ENCODE results near the gene MYOZ2.
"Not testable (repeated sequence)": the region's sequence is repeated elsewhere in the genome, so short reads cannot be mapped to it uniquely, and the experiment has no call there.

MYOZ2 gene

DNA sequence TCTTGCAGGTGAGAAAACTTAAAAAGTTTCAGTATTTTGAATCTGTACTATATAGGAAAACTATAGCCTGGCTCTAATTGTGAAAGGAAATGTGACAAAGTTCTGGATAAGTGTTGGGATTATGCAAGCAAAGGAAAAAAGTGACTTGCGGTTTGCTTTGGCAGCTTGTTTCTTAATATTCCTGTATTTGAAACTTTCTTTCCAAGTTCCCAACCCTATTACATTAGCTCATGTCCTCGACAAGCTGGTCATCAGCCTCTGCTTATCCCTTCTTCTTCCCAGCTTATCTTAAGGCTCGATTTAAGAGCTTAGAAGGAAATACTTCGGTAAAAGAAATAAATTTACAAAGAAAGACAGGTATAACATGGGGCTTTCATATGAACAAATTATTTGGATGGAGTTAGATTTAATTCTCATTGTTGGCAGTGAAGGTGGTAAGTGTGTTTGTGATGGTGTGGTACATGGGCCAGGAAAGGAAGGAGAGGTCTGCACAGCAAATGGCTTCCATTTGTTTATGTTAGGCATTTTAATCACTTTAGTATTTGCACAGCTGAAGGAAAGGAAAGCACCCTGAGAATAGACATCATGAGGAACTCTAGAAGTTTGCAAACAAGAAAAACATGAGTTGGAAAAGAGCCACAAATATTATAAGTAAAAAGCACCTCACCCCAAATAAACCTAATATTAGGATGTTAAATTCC lies 5.1 kb upstream of the MYOZ2 start:
- no peaks in the 10 kb centered on the region for H3K27me3 ChIP-seq (ENCODE audit: control insufficient read depth, insufficient read depth, low read length)
- H3K9ac ChIP-seq (ENCODE audit: low read length), result no peak overlapping the region
- H3K4me1 ChIP-seq (ENCODE audit: control insufficient read depth, low read depth, low read length), result no peaks in the 10 kb centered on the region
- no peak overlapping the region for H3K27ac ChIP-seq (ENCODE audit: low read length)
- no peaks in the 10 kb centered on the region for H3K36me3 ChIP-seq (ENCODE audit: control insufficient read depth, low read depth, low read length)
- no peaks in the 10 kb centered on the region for H3K9me3 ChIP-seq (ENCODE audit: control insufficient read depth, low read depth, low read length)
- no peak overlapping the region for H3K4me3 ChIP-seq (ENCODE audit: low read length)

DNA sequence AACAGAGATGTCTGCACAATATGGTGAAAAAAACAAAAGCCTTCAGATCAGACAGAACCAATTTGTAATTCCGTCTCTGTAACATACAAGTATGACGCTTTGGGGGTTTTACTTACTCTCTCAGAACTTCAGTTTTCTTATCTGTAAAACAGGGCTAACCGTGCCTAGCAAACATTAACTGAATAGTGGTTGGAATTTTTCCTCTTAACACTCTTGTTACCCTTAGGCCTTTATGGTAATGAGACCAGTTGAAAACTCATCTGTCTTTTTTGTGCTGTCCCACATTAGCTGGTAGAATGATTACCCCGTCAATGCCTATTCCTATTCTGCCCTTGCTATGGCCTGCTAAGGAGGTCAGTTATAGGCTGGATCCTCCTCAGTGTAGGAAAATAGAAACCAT lies 4.5 kb upstream of the MYOZ2 start:
- Histone ChIP-seq H3K9me3 (ENCODE audit: control insufficient read depth, low read depth, low read length) (no peaks in the 10 kb centered on the region), H3K27ac (ENCODE audit: low read length) (no peak overlapping the region), H3K36me3 (ENCODE audit: control insufficient read depth, low read depth, low read length) (no peaks in the 10 kb centered on the region), H3K27me3 (ENCODE audit: control insufficient read depth, insufficient read depth, low read length) (no peaks in the 10 kb centered on the region), H3K9ac (ENCODE audit: low read length) (no peak overlapping the region), H3K4me3 (ENCODE audit: low read length) (no peak overlapping the region), H3K4me1 (ENCODE audit: control insufficient read depth, low read depth, low read length) (no peaks in the 10 kb centered on the region)

DNA sequence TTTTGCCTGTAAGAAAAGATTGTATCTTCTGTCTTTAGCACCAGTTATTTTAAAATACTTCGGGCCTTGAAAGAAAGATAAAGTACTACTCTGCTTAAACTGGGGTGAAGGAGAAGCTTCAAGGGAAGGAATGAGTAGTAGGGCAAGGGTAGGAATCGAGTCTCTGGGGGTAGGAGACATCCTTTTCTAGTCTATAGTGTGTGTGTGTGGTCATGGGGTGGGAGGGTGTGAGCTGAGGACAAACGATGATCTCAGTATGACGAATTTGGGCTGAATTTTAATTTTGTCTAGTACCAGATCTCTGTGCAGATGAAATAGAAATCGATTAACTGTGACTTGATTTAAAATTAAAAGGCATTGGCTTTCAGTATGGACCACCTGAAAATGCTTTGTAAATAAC lies 3.3 kb upstream of the MYOZ2 start:
- no peaks in the 10 kb centered on the region for H3K36me3 ChIP-seq (ENCODE audit: control insufficient read depth, low read depth, low read length)
- no peak overlapping the region for H3K27ac ChIP-seq (ENCODE audit: low read length)
- H3K4me1 ChIP-seq (ENCODE audit: control insufficient read depth, low read depth, low read length), result no peaks in the 10 kb centered on the region
- no peaks in the 10 kb centered on the region for H3K9me3 ChIP-seq (ENCODE audit: control insufficient read depth, low read depth, low read length)
- no peak overlapping the region for H3K4me3 ChIP-seq (ENCODE audit: low read length)
- no peak overlapping the region for H3K9ac ChIP-seq (ENCODE audit: low read length)
- no peaks in the 10 kb centered on the region for H3K27me3 ChIP-seq (ENCODE audit: control insufficient read depth, insufficient read depth, low read length)

DNA sequence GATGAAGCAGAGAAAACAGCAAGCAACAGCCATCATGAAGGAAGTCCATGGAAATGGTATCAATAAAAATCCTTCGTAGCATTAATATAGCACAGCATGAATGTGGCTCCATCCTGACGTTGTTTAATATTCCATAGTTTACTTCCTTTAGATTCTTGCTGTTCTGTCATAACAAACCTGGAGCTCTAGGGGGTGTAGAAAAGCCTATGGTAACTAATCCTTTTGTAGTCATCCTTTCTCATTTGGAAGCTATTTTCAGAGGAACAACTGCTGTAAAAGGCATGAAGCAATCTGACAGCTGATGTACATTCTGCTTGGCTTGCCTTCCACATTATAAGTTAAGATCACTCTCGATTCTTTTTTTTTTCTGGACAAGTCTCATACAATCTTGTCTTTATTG lies 914 bp downstream of the MYOZ2 start:
- H3K9ac ChIP-seq (ENCODE audit: low read length), result no peak overlapping the region
- no peaks in the 10 kb centered on the region for H3K27me3 ChIP-seq (ENCODE audit: control insufficient read depth, insufficient read depth, low read length)
- no peak overlapping the region for H3K27ac ChIP-seq (ENCODE audit: low read length)
- no peaks in the 10 kb centered on the region for H3K9me3 ChIP-seq (ENCODE audit: control insufficient read depth, low read depth, low read length)
- no peaks in the 10 kb centered on the region for H3K36me3 ChIP-seq (ENCODE audit: control insufficient read depth, low read depth, low read length)
- no peaks in the 10 kb centered on the region for H3K4me1 ChIP-seq (ENCODE audit: control insufficient read depth, low read depth, low read length)
- H3K4me3 ChIP-seq (ENCODE audit: low read length), result no peak overlapping the region

DNA sequence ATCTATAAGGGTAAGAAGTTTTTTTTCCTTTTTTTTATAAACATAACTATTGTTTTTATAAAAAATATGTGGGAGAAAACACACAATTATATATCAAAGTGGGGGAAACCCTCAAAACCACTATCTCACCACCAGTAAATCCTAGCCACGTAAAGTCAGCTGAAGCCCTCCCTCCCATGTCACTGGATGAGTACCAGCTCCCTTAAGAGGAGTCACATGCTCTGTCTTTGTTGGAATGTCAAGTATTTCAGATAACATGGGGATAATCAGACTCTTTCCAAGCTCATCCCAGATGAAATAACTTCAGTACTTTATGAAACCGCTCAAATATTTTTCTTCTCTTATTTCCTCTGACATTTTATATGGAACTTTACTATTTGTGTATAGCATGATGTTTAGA lies 2.4 kb downstream of the MYOZ2 start:
- Histone ChIP-seq H3K9me3 (ENCODE audit: control insufficient read depth, low read depth, low read length) (no peaks in the 10 kb centered on the region), H3K36me3 (ENCODE audit: control insufficient read depth, low read depth, low read length) (no peaks in the 10 kb centered on the region), H3K4me1 (ENCODE audit: control insufficient read depth, low read depth, low read length) (no peaks in the 10 kb centered on the region), H3K27me3 (ENCODE audit: control insufficient read depth, insufficient read depth, low read length) (no peaks in the 10 kb centered on the region), H3K9ac (ENCODE audit: low read length) (no peak overlapping the region), H3K4me3 (ENCODE audit: low read length) (no peak overlapping the region), H3K27ac (ENCODE audit: low read length) (no peak overlapping the region)

DNA sequence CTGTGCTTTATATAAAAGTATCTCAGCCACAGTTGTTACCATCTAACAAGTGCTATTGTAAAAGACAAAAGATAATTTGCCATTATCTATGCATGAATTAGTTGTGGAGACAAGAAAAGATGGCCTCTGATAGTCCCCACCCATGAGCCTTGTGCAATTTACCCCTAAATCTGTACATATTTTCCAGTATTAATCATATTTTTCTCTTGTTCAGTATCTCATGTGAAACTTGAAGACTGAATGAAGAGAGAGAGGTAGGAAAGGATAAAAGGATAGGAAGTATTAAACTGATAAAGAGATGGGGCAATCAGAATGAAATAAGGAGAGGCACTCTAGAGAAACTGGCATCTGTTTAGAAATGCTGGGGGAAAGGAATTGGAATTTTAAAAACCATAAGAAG lies 3.7 kb downstream of the MYOZ2 start:
- Histone ChIP-seq H3K4me3 (ENCODE audit: low read length) (no peak overlapping the region), H3K4me1 (ENCODE audit: control insufficient read depth, low read depth, low read length) (no peaks in the 10 kb centered on the region), H3K9me3 (ENCODE audit: control insufficient read depth, low read depth, low read length) (no peaks in the 10 kb centered on the region), H3K9ac (ENCODE audit: low read length) (no peak overlapping the region), H3K27ac (ENCODE audit: low read length) (no peak overlapping the region), H3K36me3 (ENCODE audit: control insufficient read depth, low read depth, low read length) (no peaks in the 10 kb centered on the region), H3K27me3 (ENCODE audit: control insufficient read depth, insufficient read depth, low read length) (no peaks in the 10 kb centered on the region)

DNA sequence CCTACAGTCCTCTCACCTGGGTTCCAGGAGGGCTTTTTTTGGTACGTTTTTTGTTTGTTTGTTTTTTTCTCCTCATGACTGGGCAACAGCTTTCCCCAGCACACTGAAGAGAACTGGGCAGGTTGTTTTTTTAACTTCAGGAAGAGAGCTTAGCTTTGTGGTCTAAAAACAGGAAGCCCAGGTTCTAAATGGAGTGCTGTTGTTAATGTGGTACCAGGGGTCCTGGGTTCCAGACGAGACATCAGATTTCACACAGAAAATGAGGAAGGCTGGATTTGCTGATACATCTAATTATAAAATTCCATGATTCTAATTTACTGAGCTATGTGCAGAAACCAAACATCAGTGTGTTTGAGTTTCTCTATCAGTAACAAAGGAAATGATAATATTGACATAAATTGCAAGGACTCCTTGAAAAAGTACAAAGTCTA lies 4.2 kb downstream of the MYOZ2 start:
- Histone ChIP-seq H3K4me1 (ENCODE audit: control insufficient read depth, low read depth, low read length) (no peaks in the 10 kb centered on the region), H3K27ac (ENCODE audit: low read length) (no peak overlapping the region), H3K36me3 (ENCODE audit: control insufficient read depth, low read depth, low read length) (no peaks in the 10 kb centered on the region), H3K9ac (ENCODE audit: low read length) (no peak overlapping the region), H3K27me3 (ENCODE audit: control insufficient read depth, insufficient read depth, low read length) (no peaks in the 10 kb centered on the region), H3K9me3 (ENCODE audit: control insufficient read depth, low read depth, low read length) (no peaks in the 10 kb centered on the region), H3K4me3 (ENCODE audit: low read length) (no peak overlapping the region)

DNA sequence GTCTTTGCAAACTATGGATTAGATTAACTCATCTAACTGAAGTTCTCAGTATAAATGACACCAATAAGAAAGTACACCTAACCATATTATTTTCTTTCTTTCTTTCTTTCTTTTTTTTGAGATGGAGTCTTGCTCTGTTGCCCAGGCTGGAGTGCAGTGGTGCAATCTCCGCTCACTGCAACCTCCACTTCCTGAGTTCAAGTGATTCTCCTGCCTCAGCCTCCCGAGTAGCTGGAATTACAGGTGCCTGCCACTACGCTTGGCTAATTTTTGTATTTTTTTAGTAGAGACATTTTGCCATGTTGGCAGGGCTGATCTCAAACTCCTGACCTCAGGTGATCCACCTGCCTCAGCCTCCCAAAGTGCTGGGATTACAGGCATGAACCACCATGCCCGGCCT lies 5.7 kb downstream of the MYOZ2 start:
- H3K4me3 ChIP-seq (ENCODE audit: low read length); H3K4me1 ChIP-seq (ENCODE audit: control insufficient read depth, low read depth, low read length); H3K27ac ChIP-seq (ENCODE audit: low read length); H3K9me3 ChIP-seq (ENCODE audit: control insufficient read depth, low read depth, low read length); H3K9ac ChIP-seq (ENCODE audit: low read length); H3K27me3 ChIP-seq (ENCODE audit: control insufficient read depth, insufficient read depth, low read length); H3K36me3 ChIP-seq (ENCODE audit: control insufficient read depth, low read depth, low read length): not testable (repeated sequence)

DNA sequence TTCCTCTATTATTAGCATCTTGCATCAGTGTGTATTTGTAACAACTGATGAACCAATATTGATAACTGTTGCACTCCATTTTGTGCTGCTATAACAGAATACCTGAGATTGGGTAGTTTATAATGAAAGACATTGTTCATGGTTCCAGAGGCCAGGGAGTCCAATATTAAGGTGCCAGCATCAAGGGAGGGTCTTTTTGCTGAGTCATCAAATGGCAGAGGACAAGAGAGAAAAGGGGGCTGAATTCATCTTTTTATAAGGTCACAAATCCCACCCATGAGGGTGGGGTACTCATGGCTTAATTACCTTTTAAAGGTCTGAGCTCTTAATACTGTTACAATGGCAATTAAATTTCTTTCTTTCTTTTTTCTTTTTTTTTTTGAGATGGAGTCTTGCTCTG lies 7.2 kb downstream of the MYOZ2 start:
- H3K9ac ChIP-seq (ENCODE audit: low read length), result no peak overlapping the region
- no peaks in the 10 kb centered on the region for H3K27me3 ChIP-seq (ENCODE audit: control insufficient read depth, insufficient read depth, low read length)
- no peaks in the 10 kb centered on the region for H3K36me3 ChIP-seq (ENCODE audit: control insufficient read depth, low read depth, low read length)
- H3K4me3 ChIP-seq (ENCODE audit: low read length), result no peak overlapping the region
- H3K9me3 ChIP-seq (ENCODE audit: control insufficient read depth, low read depth, low read length), result no peaks in the 10 kb centered on the region
- H3K4me1 ChIP-seq (ENCODE audit: control insufficient read depth, low read depth, low read length), result no peaks in the 10 kb centered on the region
- H3K27ac ChIP-seq (ENCODE audit: low read length), result no peak overlapping the region

DNA sequence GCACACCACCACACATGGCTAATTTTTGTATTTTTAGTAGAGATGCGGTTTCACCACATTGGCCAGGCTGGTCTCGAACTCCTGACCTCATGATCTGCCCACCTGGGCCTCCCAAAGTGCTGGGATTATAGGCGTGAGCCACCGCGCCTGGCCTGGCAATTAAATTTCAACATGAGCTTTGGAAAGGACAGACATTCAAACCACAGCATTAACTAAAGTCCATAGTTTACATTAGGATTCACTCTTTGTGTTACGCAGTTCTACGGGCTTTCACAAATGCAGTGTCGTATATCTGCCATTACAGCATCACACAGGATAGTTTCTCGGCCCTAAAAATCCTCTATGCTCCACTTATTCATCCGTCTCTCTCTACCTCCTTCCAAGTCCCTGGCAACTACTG lies 7.7 kb downstream of the MYOZ2 start:
- not testable (repeated sequence) for H3K36me3 ChIP-seq (ENCODE audit: control insufficient read depth, low read depth, low read length); H3K4me1 ChIP-seq (ENCODE audit: control insufficient read depth, low read depth, low read length); H3K27me3 ChIP-seq (ENCODE audit: control insufficient read depth, insufficient read depth, low read length); H3K27ac ChIP-seq (ENCODE audit: low read length); H3K9me3 ChIP-seq (ENCODE audit: control insufficient read depth, low read depth, low read length); H3K4me3 ChIP-seq (ENCODE audit: low read length); H3K9ac ChIP-seq (ENCODE audit: low read length)

DNA sequence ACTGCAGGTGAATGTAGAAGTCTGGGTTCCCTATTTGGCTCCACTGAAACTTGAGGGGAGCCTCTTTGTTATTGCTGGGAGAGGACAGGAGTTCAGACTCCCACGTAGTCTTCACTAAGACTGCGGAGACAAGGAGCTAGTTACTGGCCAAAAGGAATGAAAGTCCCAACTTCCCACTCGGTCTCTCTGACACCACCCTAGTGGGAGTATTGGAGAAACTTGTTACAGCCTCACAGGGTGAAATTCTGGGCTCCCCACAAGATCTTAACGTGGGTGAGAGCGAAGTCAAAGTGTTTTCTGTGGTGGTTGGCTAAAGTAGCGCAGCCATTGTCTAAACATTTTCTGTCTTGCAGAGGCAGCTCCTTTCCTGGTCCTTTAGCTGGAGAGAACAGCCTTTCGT lies 13.5 kb downstream of the MYOZ2 start:
- no peaks in the 10 kb centered on the region for H3K27me3 ChIP-seq (ENCODE audit: control insufficient read depth, insufficient read depth, low read length)
- no peak overlapping the region for H3K27ac ChIP-seq (ENCODE audit: low read length)
- no peak overlapping the region for H3K9ac ChIP-seq (ENCODE audit: low read length)
- H3K4me3 ChIP-seq (ENCODE audit: low read length), result no peak overlapping the region
- H3K9me3 ChIP-seq (ENCODE audit: control insufficient read depth, low read depth, low read length), result no peaks in the 10 kb centered on the region
- no peaks in the 10 kb centered on the region for H3K36me3 ChIP-seq (ENCODE audit: control insufficient read depth, low read depth, low read length)
- no peaks in the 10 kb centered on the region for H3K4me1 ChIP-seq (ENCODE audit: control insufficient read depth, low read depth, low read length)

DNA sequence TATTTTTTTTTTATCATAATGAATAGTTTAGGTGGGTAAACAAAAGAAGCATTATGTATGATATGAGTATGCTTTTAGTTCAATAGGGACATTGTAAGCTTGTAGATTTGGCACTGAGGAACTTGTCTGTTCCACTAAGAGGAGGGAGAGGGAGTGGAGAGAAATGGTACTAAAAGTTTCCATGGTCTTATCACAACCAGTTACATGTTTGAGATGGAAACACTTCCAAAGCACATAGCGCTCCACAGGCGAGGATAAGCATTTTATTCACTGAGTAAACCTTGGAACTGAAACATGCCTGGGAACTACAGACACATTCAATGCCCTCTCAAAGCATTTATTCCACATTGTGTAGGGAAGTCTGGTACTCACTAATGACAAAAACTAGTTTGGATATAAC lies 15.5 kb downstream of the MYOZ2 start:
- H3K36me3 ChIP-seq (ENCODE audit: control insufficient read depth, low read depth, low read length), result no peaks in the 10 kb centered on the region
- no peaks in the 10 kb centered on the region for H3K9me3 ChIP-seq (ENCODE audit: control insufficient read depth, low read depth, low read length)
- H3K27me3 ChIP-seq (ENCODE audit: control insufficient read depth, insufficient read depth, low read length), result no peaks in the 10 kb centered on the region
- H3K4me1 ChIP-seq (ENCODE audit: control insufficient read depth, low read depth, low read length), result no peaks in the 10 kb centered on the region
- no peak overlapping the region for H3K27ac ChIP-seq (ENCODE audit: low read length)
- no peak overlapping the region for H3K4me3 ChIP-seq (ENCODE audit: low read length)
- H3K9ac ChIP-seq (ENCODE audit: low read length), result no peak overlapping the region

Data from iPS-18a (cell line).